Panc1 (cell line): ENCODE data around the gene AFF3.

Source experiments
- SIN3A ChIP-seq: IDR thresholded peaks from 2 replicates; pipeline ENCODE4 v1.6.1; 2012; ENCODE audit warnings: low read depth, mild to moderate bottlenecking, low read length, moderate library complexity, borderline replicate concordance; ENCODE audit not compliant: insufficient read depth
- TF ChIP-seq, protein P1 (sequence below), 2 experiments: IDR thresholded peaks; 2 replicates each; pipeline ENCODE4 v1.6.1; 2011 to 2012; ENCODE audit warnings: low read depth in 2 of 2, control low read depth in 1 of 2, low read length in 1 of 2, mild to moderate bottlenecking in 1 of 2, moderate library complexity in 1 of 2; ENCODE audit not compliant: insufficient read depth in 1 of 2

DNA sequence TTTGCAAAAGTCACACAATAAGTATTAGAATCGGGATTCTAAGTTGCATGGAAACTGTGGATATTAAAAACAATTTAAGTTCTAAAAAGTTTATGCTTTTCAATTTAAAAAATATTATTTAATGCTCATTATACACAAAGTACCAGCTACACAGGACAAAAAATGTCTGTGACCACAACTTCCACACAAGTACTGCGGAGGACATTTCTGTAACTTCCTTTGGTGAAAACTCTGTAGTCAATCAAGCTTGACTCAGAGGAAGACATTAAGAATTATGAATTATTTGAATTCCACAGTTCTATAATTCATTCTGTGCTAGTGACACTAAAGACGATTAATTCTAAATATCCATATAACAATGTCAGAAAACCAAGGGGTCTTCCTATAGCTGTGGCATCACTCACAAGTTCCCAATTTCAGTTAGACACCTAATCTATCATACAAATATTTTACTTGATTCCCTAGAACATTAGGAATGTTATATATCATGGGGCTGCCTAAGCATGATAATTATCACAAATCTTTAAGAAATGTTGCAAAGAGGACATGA is 120.5 kb downstream of the AFF3 start:
- TF ChIP-seq SIN3A: no peak
- TF ChIP-seq, protein P1, sequence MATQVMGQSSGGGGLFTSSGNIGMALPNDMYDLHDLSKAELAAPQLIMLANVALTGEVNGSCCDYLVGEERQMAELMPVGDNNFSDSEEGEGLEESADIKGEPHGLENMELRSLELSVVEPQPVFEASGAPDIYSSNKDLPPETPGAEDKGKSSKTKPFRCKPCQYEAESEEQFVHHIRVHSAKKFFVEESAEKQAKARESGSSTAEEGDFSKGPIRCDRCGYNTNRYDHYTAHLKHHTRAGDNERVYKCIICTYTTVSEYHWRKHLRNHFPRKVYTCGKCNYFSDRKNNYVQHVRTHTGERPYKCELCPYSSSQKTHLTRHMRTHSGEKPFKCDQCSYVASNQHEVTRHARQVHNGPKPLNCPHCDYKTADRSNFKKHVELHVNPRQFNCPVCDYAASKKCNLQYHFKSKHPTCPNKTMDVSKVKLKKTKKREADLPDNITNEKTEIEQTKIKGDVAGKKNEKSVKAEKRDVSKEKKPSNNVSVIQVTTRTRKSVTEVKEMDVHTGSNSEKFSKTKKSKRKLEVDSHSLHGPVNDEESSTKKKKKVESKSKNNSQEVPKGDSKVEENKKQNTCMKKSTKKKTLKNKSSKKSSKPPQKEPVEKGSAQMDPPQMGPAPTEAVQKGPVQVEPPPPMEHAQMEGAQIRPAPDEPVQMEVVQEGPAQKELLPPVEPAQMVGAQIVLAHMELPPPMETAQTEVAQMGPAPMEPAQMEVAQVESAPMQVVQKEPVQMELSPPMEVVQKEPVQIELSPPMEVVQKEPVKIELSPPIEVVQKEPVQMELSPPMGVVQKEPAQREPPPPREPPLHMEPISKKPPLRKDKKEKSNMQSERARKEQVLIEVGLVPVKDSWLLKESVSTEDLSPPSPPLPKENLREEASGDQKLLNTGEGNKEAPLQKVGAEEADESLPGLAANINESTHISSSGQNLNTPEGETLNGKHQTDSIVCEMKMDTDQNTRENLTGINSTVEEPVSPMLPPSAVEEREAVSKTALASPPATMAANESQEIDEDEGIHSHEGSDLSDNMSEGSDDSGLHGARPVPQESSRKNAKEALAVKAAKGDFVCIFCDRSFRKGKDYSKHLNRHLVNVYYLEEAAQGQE (IDR thresholded peaks at IDR 0.05; ENCODE audit: insufficient read depth in 1 of 2, low read depth in 2 of 2, low read length in 1 of 2): no peak
